GM12878 (cell line): Measurements from ENCODE around the gene ENAH. TPM values are rescaled to one million over a fixed set of nuclear protein-coding genes. Genes with fewer than 3 reads are reported as not detected.

Source experiments
- ATAC-seq: fragments of 200-7000 bp; cut with Tn5 transposase; 3 replicates; pipeline ENCODE4 v1.9.1; 2020; ENCODE audit warnings: mild to moderate bottlenecking, moderate library complexity
- BruUV-seq: library from RNA; stranded (reverse); fragments of 400-500 nt; replicated peaks from 2 replicates; lab custom pipeline; 2021; lab: Mats Ljungman, UMichigan
- CTCF ChIA-PET: fragments of 300-600 bp; sonication (Branson Sonifier 250); formaldehyde crosslinking; extraction: SDS; loops from one replicate; lab custom pipeline; 2021; ENCODE audit warnings: inconsistent platforms; lab: Yijun Ruan, JAX
- POLR2A ChIA-PET: fragments of 350-600 bp; formaldehyde crosslinking; extraction: SDS; loops from one replicate; lab custom pipeline; 2021; ENCODE audit warnings: inconsistent platforms; lab: Charles Lee
- RAD21 ChIA-PET: fragments of 300-600 bp; sonication (Branson Sonifier 250); formaldehyde crosslinking; loops from one replicate; lab custom pipeline; 2023; ENCODE audit warnings: antibody characterized with exemption; ENCODE audit not compliant: unreplicated experiment; lab: Charles Lee
- SMC1A ChIA-PET: fragments of 300-600 bp; sonication (Branson Sonifier 250); formaldehyde crosslinking; loops from one replicate; lab custom pipeline; 2023; ENCODE audit not compliant: unreplicated experiment, uncharacterized antibody; lab: Charles Lee
- DNase-seq: peaks from one replicate; pipeline ENCODE4 v3.0.0-alpha.2; 2011; ENCODE audit warnings: low read depth, low spot score
- FAIRE-seq: peaks from 3 replicates; lab custom pipeline; 2011; peaks lifted over from hg19 to GRCh38; lab: Jason Lieb, UNC
- H2AFZ ChIP-seq: 2 replicates; pipeline ENCODE4 v1.6.0; 2011; ENCODE audit warnings: low read depth, low read length, control low read depth; ENCODE audit not compliant: control insufficient read depth
- H3K27ac ChIP-seq: 2 replicates; pipeline ENCODE4 v1.5.1; 2011; ENCODE audit warnings: control low read depth; ENCODE audit not compliant: control insufficient read depth, insufficient read depth
- H3K27me3 ChIP-seq, 2 experiments: replicated peaks in 1 of 2; 2 replicates each; pipeline versions ENCODE4 v1.6.0 to v1.6.1; 2011; ENCODE audit warnings: low read length in 1 of 2; ENCODE audit not compliant: control insufficient read depth in 2 of 2, insufficient read depth in 2 of 2
- H3K36me3 ChIP-seq, 2 experiments: 2 replicates each; pipeline ENCODE4 v1.5.1; 2011; ENCODE audit warnings: low read length in 1 of 2; ENCODE audit not compliant: control insufficient read depth in 2 of 2, insufficient read depth in 2 of 2
- H3K4me1 ChIP-seq: 2 replicates; pipeline ENCODE4 v1.6.1; 2011; ENCODE audit warnings: mild to moderate bottlenecking, low read length, moderate library complexity, mixed read lengths; ENCODE audit not compliant: control insufficient read depth, insufficient read depth
- H3K4me2 ChIP-seq: 2 replicates; pipeline ENCODE4 v1.6.0; 2011; ENCODE audit warnings: control low read depth; ENCODE audit not compliant: control insufficient read depth, insufficient read depth
- H3K4me3 ChIP-seq: fragments of 200-600 bp; sonication (generic); 2 replicates; pipeline ENCODE4 v1.5.1; 2016
- H3K79me2 ChIP-seq: 2 replicates; pipeline ENCODE4 v1.6.0; 2011; ENCODE audit warnings: low read length; ENCODE audit not compliant: control insufficient read depth, insufficient read depth
- H3K9ac ChIP-seq: 2 replicates; pipeline ENCODE4 v1.8.0; 2011; ENCODE audit warnings: low read length, control low read depth, mixed read lengths; ENCODE audit not compliant: control insufficient read depth, insufficient read depth
- H3K9me3 ChIP-seq: replicated peaks from 3 replicates; pipeline ENCODE4 v1.5.1; 2011; ENCODE audit warnings: mild to moderate bottlenecking, low read length; ENCODE audit not compliant: control insufficient read depth, insufficient read depth
- H4K20me1 ChIP-seq: 2 replicates; pipeline ENCODE4 v1.6.0; 2011; ENCODE audit not compliant: control insufficient read depth, insufficient read depth
- ATF7 ChIP-seq: fragments of 450-650 bp; IDR thresholded peaks from 2 replicates; pipeline ENCODE4 v1.6.1; 2016; ENCODE audit warnings: low read depth, mild to moderate bottlenecking
- CHD1 ChIP-seq: IDR thresholded peaks from 2 replicates; pipeline ENCODE4 v1.6.1; 2012; ENCODE audit warnings: low read depth, low read length, improper control_type of control experiment
- CHD2 ChIP-seq: IDR thresholded peaks from 2 replicates; pipeline ENCODE4 v1.6.1; 2011; ENCODE audit warnings: low read depth, low read length, improper control_type of control experiment, borderline replicate concordance
- DPF2 ChIP-seq: fragments of 450-650 bp; IDR thresholded peaks from 2 replicates; pipeline ENCODE4 v1.6.1; 2017; ENCODE audit warnings: mild to moderate bottlenecking
- HDAC2 ChIP-seq: fragments of 200-600 bp; sonication (generic); IDR thresholded peaks from 2 replicates; pipeline ENCODE4 v1.6.1; 2017
- POLR2A ChIP-seq: IDR thresholded peaks from 2 replicates; pipeline ENCODE4 v1.6.1; 2011; ENCODE audit warnings: low read depth, mild to moderate bottlenecking, low read length
- RFX5 ChIP-seq: IDR thresholded peaks from 2 replicates; pipeline ENCODE4 v1.6.1; 2011; ENCODE audit warnings: low read depth, low read length, improper control_type of control experiment
- SMAD5 ChIP-seq: IDR thresholded peaks from 2 replicates; pipeline ENCODE4 v1.6.1; 2016; ENCODE audit warnings: antibody characterized with exemption, low read depth
- SMC3 ChIP-seq: IDR thresholded peaks from 2 replicates; pipeline ENCODE4 v1.6.1; 2011; ENCODE audit warnings: low read length, improper control_type of control experiment, borderline replicate concordance
- SPI1 ChIP-seq: IDR thresholded peaks from 2 replicates; pipeline ENCODE4 v1.6.1; 2011; ENCODE audit warnings: low read depth, mild to moderate bottlenecking, low read length, moderate library complexity, borderline replicate concordance; ENCODE audit not compliant: insufficient read depth
- STAT3 ChIP-seq: IDR thresholded peaks from 2 replicates; pipeline ENCODE4 v1.6.1; 2011; ENCODE audit warnings: low read depth, low read length, improper control_type of control experiment
- SUZ12 ChIP-seq: fragments of 200-600 bp; sonication (generic); IDR thresholded peaks from one replicate; pipeline ENCODE4 v1.6.1; 2018; ENCODE audit warnings: antibody characterized with exemption, mild to moderate bottlenecking; ENCODE audit not compliant: unreplicated experiment
- ZNF217 ChIP-seq: fragments of 450-650 bp; IDR thresholded peaks from 2 replicates; pipeline ENCODE4 v1.6.1; 2017; ENCODE audit warnings: antibody characterized with exemption, mild to moderate bottlenecking
- ZNF274 ChIP-seq: IDR thresholded peaks from one replicate; pipeline ENCODE4 v1.8.0; 2011; ENCODE audit not compliant: insufficient read length, insufficient read depth
- WGBS: methylation state at CpG from one replicate; pipeline ENCODE4 v1.1.6; 2016; ENCODE audit warnings: low lambda C conversion rate; ENCODE audit not compliant: insufficient replicate concordance, insufficient coverage; ENCODE audit errors: missing lambda C conversion rate; 5-methylcytosine and 5-hydroxymethylcytosine counted together
- in situ Hi-C: fragments of 300-500 bp; cut with MboI; formaldehyde crosslinking; loops from 9 replicates; pipeline ENCODE4 v1.14.3; 2018; ENCODE audit warnings: mixed read lengths
- intact Hi-C: fragments of 100-400 bp; cut with micrococcal nuclease; formaldehyde crosslinking; loops from one replicate; pipeline ENCODE4 v1.14.2; 2022; ENCODE audit not compliant: unreplicated experiment
- polyA plus RNA-seq, 11 experiments: library from polyadenylated mRNA; depleted of rRNA in 4 of 11; unstranded in 6 of 11; stranded (reverse) in 5 of 11; fragments of >200 nt; fragmentation: Nextera tagmentation in 4 of 11; fragmentation: Illumina TruSeq in 1 of 11; extraction: Ambion mirVana in 4 of 11; extraction: Trizol in 1 of 11; gene quantifications; 1 replicate in 1 of 11; 2 replicates in 10 of 11; pipeline versions ENCODE4 v1.2.1 to v1.2.3, GENCODE V29; 2011 to 2016; ENCODE audit warnings: inconsistent platforms in 2 of 11, missing spikeins in 2 of 11, low read depth in 1 of 11
- total RNA-seq, 4 experiments: library from RNA; depleted of rRNA in 3 of 4; stranded (reverse); fragments of >200 nt in 3 of 4; fragmentation: Illumina TruSeq in 1 of 4; extraction: Trizol in 1 of 4; gene quantifications; 2 replicates each; pipeline versions ENCODE4 v1.2.1 to v1.2.3, GENCODE V29; 2013 to 2021
- TF ChIP-seq, protein P1 (sequence below): fragments of 450-650 bp; conservative IDR thresholded peaks from 2 replicates; pipeline ENCODE4 v1.6.1; 2017; ENCODE audit warnings: mild to moderate bottlenecking, moderate library complexity
- TF ChIP-seq, protein P2 (sequence below): IDR thresholded peaks from 2 replicates; pipeline ENCODE4 v1.6.1; 2011; ENCODE audit warnings: borderline replicate concordance, low read depth, mild to moderate bottlenecking, moderate library complexity, mixed read lengths, low read length; ENCODE audit not compliant: insufficient read depth; ENCODE audit errors: extremely low read length

Gene ENAH
- total and polyA plus RNA-seq, 10 of the 15 experiments (the other 5 are each of a cell fraction or from before 2014, with no cell fraction given): under 0.01 to 0.62 (median 0.06) TPM; not detected in 5

DNA sequence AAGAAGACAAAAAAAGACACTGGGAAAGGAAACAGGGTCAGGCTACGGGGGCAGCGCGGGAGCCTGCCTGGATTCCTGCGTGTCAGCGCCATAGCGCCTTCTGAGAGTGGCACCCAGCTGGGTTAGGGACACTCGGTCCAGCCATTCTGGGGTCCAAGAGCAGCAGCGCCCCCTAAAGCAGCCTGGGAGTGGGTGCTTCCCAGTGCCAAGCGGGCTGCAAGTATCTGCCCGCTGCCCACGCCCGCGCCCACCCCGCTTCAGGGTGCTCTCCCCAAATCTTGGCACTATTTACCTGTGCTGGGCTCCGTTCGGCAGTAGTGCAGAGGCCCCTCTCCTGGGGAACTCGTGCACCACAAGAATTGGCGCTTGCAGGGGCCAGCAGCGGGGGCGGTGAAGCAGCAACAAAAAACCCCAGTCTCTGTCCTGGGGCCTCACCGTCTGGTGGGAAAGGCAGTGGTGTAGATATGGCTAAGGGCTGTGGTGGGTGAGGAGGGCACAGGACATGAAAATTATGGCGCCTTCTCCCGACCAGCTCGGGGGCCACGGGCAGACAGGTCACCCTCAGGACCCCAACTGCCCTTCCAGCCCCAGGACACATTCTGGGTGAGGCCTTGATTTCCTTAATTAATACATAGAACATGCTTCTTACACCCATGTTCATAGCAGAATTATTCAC, 200.9 kb downstream of the ENAH start (continued):
- TF ChIP-seq, protein P1, sequence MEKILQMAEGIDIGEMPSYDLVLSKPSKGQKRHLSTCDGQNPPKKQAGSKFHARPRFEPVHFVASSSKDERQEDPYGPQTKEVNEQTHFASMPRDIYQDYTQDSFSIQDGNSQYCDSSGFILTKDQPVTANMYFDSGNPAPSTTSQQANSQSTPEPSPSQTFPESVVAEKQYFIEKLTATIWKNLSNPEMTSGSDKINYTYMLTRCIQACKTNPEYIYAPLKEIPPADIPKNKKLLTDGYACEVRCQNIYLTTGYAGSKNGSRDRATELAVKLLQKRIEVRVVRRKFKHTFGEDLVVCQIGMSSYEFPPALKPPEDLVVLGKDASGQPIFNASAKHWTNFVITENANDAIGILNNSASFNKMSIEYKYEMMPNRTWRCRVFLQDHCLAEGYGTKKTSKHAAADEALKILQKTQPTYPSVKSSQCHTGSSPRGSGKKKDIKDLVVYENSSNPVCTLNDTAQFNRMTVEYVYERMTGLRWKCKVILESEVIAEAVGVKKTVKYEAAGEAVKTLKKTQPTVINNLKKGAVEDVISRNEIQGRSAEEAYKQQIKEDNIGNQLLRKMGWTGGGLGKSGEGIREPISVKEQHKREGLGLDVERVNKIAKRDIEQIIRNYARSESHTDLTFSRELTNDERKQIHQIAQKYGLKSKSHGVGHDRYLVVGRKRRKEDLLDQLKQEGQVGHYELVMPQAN: no peak
- no peak for TF ChIP-seq SPI1
- no peak for TF ChIP-seq ZNF217
- TF ChIP-seq RFX5: no peak

DNA sequence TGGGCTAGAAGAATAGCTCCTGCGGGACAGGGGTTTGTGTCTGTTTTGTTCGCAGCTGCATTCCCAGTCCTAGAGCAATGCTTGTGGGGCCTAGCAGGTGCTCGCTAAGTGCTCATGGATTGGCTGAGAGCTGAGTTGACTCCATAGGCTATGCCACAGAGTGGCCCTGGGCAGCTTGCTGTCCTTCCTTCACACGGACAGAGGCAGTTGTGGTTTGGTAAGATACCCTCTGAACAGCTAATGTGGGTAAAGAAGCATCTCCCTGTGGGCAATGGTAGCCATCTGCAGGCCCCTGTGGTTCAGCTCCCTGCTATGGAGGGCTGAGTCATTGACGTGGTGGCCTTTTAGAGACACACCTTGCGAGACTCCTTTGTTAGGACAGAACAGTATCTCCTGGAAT, 201.6 kb downstream of the ENAH start:
- intact Hi-C loops: no loop called here
- H3K27me3 ChIP-seq: no peaks in the 10 kb centered on the region; a peak in 1 of 4 replicates
- BruUV-seq: no TSS peak
- DNase-seq: no peak
- H3K4me2 ChIP-seq: no peak overlapping the region
- ATAC-seq: no peak
- H4K20me1 ChIP-seq: no peaks in the 10 kb centered on the region
- no peak for TF ChIP-seq POLR2A
- no peak for TF ChIP-seq SMC3
- TF ChIP-seq ATF7: no peak
- TF ChIP-seq STAT3: no peak
- no peak for TF ChIP-seq CHD1
- TF ChIP-seq, protein P2, sequence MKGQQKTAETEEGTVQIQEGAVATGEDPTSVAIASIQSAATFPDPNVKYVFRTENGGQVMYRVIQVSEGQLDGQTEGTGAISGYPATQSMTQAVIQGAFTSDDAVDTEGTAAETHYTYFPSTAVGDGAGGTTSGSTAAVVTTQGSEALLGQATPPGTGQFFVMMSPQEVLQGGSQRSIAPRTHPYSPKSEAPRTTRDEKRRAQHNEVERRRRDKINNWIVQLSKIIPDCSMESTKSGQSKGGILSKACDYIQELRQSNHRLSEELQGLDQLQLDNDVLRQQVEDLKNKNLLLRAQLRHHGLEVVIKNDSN: no peak
- TF ChIP-seq HDAC2: no peak
- no peak for TF ChIP-seq ZNF274
- no peak for TF ChIP-seq SMAD5
- TF ChIP-seq SUZ12: no peak
- no peak for TF ChIP-seq CHD2
- no peak for TF ChIP-seq DPF2
- no peak overlapping the region for H3K4me3 ChIP-seq
- no peaks in the 10 kb centered on the region; the same call in 2 of the 3 replicates for H3K9me3 ChIP-seq
- CTCF ChIA-PET: interaction anchor here (1.1 to 1.6 kb wide), 2 partner anchors 10 to 22 kb away, joined by 3 read pairs; no protein-coding TSS in a partner anchor
- H3K79me2 ChIP-seq: no peaks in the 10 kb centered on the region
- in situ Hi-C loops: no loop called here
- RAD21 ChIA-PET: interaction anchor here (0.6 kb wide), 1 partner anchor 11 kb away, joined by 4 read pairs; no protein-coding TSS in a partner anchor
- no peak for FAIRE-seq
- H3K36me3 ChIP-seq: no peaks in the 10 kb centered on the region
- H2AFZ ChIP-seq: no peak overlapping the region
- H3K9ac ChIP-seq: no peak overlapping the region
- WGBS: 58% methylated on average over 6 of the region's 6 CpGs
- POLR2A ChIA-PET: interaction anchor here (1.2 to 1.4 kb wide), 2 partner anchors 9 to 16 kb away, joined by 4 to 8 read pairs; no protein-coding TSS in a partner anchor
- no peaks in the 10 kb centered on the region for H3K4me1 ChIP-seq
- H3K27ac ChIP-seq: no peak overlapping the region
- SMC1A ChIA-PET: no interaction called here
